T-helper 1 cell treated with Interleukin-12 subunit alpha and Interleukin-12 subunit beta and Interleukin-4 antibody, amounts not matched to agents 30 ng/mL and 1 ng/mL, for 36 hours (primary cell): Measurements from ENCODE around the gene TBL1X. TPM values are rescaled to one million over a fixed set of nuclear protein-coding genes. Genes with fewer than 3 reads are reported as not detected.
"Not testable (repeated sequence)": the region's sequence is repeated elsewhere in the genome, so short reads cannot be mapped to it uniquely, and the experiment has no call there.

ENCODE experiments used
- intact Hi-C: fragments of 100-400 bp; cut with micrococcal nuclease; formaldehyde crosslinking; loops from one replicate; pipeline ENCODE4 v1.15.1; 2024
- total RNA-seq: library from RNA; stranded (reverse); gene quantifications from 2 replicates; pipeline ENCODE4 v1.2.3, GENCODE V29; 2022

The TBL1X gene
- total RNA-seq, 1 donor from 2014 or later: 34.8 TPM

DNA sequence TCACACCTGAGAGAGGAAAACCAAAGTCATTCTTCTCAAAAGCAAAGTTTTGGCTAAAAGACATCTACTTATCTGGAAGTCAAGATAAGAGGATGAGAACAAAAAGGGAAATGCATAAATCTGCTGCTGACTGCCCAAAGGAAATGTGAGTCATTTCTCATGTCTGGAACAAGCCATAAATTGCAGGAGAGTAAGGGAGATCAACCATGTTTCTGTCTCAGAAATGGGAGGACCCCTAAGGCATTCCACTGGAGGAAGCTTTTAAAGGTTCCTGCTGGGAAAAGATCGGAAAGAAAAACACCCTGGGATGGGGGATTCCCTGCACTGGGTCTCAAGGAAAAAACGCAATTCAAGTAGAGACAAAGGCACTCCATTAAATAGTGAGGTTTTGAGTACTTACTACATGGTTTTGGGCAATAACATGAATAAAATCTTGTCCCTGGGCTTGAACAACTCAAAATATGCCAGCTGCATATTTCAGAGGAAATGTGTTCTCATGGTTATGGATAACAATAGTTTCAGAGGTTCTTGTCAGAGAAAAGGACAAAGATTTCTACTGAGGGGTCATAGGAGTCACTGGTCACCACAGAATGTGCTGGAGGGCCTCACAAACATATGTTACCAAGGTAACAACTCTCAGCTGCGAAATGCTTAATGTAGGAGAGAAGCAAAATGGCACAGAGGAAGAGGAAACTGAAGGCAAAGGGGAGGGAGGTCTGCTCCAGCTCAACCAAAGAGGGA lies 281.5 kb downstream of the TBL1X start:
- intact Hi-C loops: no loop called here

DNA sequence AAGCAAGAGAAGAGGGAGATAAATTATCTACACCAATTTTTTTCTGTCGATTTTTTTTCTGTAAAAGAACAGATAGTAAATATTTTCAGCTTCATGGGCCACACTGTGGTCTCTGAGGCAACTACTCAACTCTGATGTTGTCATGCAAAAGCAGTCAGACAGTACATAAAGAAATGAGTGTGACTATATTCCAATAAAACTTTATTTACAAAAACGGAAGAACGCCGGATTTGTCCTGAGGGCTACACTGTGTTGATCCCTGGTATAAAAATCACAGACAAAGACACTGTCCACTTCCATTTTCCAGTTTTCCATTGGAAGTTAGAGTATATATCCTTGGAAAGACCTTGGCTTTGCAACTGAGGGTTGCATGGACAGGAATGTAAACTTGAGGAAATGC lies 282.8 kb downstream of the TBL1X start:
- intact Hi-C loops: no loop called here

DNA sequence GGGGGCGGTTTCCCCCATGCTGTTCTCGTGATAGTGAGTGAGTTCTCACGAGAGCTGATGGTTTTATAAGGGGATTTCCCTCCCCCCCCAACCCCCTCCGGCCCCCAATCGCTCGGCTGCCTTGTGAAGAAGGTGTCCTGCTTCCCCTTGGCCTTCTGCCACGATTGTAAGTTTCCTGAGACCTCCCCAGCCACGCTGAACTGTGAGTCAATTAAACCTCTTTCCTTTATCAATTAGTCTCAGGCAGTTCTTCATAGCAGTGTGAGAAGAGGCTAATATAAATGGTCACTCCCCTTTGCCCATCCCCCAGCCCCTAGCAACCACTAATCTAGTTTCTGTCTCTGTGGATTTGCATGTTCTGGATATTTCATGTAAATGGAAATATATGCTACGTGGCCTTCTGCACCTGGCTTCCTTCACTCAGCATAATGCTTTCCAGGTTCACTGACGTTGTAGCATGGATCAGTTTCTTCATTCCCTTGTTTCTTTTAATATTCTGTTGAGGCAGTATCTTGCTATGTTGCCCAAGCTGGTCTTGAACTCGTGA lies 284.4 kb downstream of the TBL1X start:
- intact Hi-C loops: no loop called here

GRCh38 chrX:9757366-9757765 lies 292.5 kb downstream of the TBL1X start:
- intact Hi-C loops: no loop called here

DNA sequence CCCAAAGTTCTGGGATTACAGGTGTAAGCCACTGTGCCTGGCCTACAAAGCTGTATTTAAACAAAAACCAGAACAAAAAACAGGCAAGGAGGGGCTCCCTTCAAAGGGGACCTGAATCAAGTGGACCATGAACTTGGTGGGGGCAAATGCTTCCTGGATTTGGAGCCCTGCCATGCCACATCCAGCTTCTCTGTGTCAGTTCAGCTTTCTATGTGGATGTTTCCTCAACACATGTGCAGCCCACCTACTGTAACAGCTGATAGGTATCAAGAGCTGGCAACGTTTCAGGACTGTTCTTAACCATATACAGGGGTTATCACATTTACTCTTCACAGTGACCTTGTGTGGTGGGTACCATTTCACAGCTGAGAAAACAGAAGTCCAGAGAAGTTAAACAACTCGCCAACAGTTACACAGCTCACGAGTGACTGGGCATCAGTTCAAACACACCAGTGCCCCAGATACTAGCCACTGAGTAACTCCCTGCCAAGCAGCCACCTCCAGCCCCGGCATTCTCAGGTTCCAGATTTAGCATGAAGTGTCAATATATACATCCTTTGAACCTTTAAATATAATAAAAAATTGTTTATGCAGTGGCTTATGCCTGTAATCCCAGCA lies 293.3 kb downstream of the TBL1X start:
- intact Hi-C loops: no loop called here

DNA sequence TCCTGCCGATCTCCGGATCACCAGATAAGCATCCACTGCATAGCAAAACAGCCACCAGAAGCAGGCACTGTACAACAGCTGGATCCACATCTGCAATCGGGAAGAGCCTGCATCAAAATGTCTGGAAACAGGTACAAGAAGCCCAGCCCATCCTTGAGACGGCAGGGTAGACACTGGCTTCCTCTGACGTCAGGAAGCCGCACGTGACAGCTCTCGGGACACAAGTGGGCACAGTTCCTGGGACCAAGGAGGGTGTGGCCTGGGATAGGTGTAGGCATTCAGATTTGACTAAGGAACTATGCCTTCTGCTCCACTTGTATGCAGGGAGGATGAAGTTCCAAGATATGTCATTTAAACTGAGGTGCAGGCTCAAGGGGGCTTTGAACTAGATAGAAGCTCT lies 294.5 kb downstream of the TBL1X start:
- intact Hi-C loops: no loop called here

DNA sequence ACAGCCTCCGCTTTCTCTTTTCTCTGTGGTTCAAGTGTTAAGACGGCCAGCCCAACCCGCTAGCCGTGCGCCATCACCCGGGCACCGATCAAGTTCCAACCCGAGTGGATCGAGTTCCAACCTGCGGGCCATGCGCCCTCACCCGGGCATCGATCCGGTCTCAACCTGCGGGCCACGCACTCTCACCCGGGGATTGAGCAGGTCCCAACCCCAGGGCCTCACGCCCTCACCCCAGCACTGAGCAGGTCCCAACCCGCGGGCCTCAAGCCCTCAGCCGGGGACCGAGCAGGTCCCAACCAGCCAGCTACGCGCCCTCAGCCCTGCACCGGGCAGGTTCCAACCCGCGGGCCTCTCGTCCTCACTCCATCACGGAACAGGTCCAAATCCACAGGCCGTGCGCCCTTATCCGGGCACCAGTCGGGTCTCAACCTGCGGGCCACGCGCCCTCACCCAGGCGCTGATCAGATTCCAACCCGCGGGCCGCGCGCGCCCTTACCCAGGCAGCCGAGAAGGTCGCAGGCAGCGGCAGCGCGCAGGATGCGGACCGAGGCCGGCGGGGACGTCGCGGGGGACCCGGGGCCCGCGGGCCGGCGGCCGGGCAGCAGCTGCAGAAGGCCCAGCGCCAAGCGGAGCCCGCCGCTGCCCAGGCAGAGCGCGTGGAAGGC lies 300.3 kb downstream of the TBL1X start:
- intact Hi-C loops: no loop called here

DNA sequence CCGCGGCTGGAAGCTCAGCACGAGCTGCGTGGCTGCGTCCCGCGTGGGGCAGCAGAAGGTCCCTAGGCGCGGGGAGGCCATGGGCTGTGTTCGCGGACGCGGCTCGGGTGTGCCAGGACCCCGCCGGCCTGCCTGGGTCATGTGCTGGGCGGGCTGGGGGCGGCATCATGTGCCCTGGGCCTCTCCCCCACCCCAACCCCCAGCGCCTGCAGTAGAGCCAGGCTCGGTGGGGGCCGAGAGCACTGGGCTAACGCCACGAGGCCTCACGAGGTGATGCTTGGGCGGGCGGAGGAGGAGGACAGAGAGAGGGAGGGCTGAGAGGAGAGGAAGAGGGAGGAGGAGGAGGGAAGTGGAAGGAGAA lies 300.9 kb downstream of the TBL1X start, which contains the start of gene GPR143:
TSS of gene GPR143 (minus strand) at position 111 of the 361 bp plus-strand sequence. CDS start at position 81, 30 bp downstream.
- intact Hi-C loops: no loop called here

- intact Hi-C loops: no loop called here
Measured at GRCh38 chrX:9767375-9767774, 302.5 kb downstream of the TBL1X start.

DNA sequence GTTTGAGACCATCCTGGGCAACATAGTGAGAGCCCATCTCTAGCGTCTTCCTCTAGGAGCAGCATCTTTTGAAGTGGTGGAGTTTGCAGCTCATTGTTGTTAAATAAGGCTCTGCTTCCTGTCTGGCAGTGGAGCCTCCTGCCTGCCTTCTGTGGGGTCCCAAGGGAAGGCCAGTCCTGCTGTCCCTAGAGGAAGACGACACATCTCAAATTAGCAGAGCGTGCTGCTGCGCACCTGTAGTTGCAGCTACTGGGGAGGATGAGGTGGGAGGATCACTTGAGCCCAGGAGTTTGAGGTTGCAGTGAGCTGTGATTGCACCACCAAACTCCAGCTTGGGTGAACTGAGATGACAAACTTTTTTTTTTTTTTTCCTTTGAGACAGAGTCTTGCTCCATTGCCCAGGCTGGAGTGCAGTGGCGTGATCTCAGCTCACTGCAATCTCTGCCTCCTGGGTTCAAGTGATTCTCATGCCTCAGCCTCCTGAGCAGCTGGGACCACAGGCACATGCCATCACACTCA lies 303.5 kb downstream of the TBL1X start:
- intact Hi-C loops: not testable (repeated sequence)

DNA sequence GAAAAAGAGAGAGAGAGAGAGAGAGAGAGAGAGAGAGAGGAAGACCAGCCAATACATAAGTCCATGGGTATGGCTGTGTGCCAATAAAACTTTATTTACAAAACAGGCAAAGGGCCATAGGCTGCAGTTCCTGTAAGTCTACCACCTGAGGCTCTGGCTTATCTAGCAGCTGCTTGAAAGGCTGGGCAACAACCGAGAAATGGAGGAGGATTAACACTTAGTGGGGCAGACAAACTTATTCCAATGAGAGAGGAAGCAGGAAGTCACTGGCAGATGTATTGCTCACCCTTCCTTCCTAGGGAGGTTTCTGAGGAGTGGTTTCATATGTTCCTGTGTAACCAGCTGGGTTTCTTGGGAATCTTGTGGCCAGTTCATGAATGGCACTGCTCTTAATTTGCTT lies 305.5 kb downstream of the TBL1X start:
- intact Hi-C loops: no loop called here

DNA sequence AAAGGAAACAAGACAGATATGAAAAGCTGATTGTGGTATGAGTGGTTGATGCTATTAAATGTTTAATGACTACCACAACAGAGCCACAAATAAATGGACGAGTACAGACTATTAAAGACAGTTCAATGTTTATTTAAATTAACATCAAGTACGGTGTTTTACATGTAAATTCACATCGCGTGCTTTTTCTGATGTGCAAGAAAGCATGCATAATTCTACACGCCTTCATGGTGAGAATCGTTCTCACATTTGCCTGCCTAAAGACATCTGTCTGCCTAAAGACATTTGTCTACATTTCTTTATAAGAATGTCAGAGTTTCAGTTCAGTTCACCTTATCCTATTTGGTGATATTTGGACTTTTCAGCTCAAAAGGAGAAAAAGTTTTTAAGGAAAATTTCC lies 308.1 kb downstream of the TBL1X start:
- intact Hi-C loops: no loop called here

DNA sequence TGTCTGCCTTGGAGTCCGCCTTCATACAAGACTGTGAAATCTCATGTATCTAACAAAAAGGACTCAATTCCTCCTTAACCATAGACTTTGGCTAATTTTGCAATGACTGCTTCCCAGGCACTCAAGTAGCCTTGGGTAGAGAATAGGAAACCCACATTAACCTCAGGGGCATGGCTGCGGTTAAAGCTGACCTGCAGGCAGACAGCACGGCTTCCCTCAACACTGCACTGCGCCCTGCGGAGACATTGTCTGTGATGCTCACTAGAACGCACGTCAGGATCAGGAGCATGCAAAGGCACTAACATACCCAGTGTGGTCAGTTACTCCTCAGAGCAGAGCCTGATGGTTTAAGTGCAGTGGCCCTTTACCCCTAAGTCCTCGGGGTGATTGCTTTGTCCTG lies 311.1 kb downstream of the TBL1X start:
- intact Hi-C loops: no loop called here

- intact Hi-C loops: no loop called here
Measured at GRCh38 chrX:9781941-9782340, 317.1 kb downstream of the TBL1X start.

DNA sequence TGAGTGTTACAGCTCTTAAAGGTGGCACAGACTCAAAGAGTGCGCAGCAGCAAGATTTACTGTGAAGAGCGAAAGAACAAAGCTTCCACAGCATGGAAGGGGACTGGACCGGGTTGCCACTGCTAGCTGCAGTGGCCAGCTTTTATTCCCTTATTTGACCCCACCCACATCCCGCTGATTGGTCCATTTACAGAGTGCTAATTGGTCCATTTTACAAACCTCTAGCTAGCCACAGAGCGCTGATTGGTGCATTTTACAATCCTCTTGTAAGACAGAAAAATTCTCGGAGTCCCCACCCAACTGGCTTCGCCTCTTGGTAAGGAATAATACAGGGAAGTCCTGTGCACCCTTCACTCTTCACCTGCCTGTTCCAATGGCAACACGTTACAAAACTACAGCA lies 319.5 kb downstream of the TBL1X start:
- intact Hi-C loops: no loop called here

DNA sequence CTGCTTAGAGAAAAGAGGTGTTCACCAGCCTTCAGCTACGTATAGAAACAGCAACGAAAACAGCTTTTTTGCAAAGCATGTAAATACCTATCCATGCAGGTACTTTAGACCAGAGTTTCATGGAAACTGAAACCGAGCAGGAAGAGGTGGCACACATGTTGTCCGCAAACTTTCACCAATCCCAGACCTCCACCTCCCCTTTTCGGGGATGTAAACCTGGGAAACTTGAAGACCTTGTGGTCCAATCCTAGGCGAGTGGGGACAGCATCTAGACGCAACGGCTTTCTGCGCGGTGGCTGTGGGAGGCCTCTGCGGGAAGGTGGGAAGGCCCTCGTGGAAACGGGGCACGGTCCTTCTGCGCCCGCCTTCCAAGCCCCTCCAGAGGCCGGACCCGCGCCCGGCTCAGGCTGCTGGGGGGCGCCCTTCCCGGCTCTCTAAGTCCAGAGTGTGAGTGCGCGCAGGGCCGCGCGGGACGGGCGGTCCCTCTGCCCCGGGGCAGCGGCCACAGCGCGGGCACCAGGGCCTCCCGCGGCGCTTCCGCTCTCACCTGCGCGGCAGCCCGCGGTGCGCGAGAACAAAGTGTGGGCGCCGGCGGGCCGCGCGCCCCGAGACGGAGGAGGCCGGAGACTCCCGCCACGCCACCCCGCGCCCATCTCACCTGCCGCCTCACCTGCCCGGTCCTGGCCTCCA lies 320.5 kb downstream of the TBL1X start:
- intact Hi-C loops: no loop called here

DNA sequence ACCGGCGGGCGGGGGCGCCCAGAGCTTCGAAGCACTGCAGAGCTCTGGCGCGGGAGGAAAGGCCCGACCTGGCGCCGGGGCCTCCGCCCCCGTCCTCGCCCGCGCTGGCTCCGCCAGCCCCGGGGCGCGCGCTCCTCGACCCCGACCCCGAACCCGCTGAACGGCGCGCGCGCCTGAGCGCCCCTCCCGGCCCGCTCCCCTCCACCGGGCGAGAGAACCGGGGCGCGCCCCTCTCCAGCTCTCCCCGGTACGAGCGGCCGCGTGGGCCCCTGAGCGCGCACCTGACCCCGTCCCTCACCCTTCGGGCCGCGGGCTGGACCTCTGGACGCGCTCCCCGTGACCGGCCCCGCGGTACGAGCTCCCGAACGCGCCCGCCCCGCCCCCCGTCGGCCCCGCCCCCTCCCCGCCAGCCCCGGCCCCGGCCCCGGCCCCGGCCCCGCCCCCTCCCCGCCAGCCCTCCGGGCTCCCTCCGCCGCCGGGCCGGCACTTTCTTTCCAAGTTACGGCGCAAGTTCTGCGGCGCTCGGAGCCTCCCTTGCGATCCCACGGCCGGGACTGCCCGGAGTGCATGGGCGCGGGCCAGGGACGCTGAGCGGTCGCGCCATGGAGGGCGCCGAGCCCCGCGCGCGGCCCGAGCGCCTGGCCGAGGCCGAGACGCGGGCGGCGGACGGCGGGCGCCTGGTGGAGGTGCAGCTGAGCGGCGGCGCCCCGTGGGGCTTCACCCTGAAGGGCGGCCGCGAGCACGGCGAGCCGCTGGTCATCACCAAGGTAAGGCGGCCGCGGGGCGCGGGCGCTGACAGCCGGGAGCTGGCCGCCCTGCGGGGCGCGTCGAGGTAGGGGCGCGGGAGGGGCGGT lies 321.3 kb downstream of the TBL1X start, which contains the start of gene SHROOM2:
TSS of gene SHROOM2 (plus strand) at position 486 of the 854 bp plus-strand sequence. CDS start at position 603, 117 bp downstream.
- intact Hi-C loops: no loop called here

GRCh38 chrX:9786798-9787635 lies 322.2 kb downstream of the TBL1X start:
- intact Hi-C loops: no loop called here

DNA sequence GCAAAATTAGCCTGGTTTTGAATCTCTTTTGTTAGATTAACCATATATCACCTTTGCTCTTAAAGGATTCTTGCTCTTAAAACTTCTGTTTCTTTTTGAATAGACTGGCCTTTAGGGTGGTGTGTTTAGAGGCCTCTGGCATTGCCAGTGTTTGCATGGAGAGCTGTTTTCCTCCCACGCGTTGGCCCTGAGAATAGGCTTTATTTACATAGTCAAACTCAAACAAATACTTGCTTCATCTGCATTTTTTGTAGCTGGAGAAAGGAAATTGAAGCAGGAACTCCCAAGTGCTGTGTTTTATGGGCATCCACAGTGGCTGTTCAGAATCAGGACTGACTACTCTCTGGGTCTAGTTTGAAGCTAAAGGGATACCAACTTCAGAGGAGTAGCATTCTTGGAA lies 324.1 kb downstream of the TBL1X start:
- intact Hi-C loops: no loop called here
